GM06990 (cell line): ENCODE results near the gene ILF2.

Experiments
- DNase-seq: peaks from one replicate; pipeline ENCODE4 v3.0.0-alpha.2; 2011; ENCODE audit not compliant: insufficient read length; ENCODE audit errors: extremely low read depth
- H3K27me3 ChIP-seq: replicated peaks from 2 replicates; pipeline ENCODE4 v1.6.0; 2011; ENCODE audit warnings: low read length; ENCODE audit not compliant: control insufficient read depth, insufficient read depth
- H3K36me3 ChIP-seq: 2 replicates; pipeline ENCODE4 v1.5.1; 2011; ENCODE audit warnings: low read length; ENCODE audit not compliant: control insufficient read depth, insufficient read depth
- H3K4me3 ChIP-seq: replicated peaks from 2 replicates; pipeline ENCODE4 v1.5.1; 2011; ENCODE audit warnings: low read depth, mild to moderate bottlenecking, control low read depth, low read length
- CTCF ChIP-seq: IDR thresholded peaks from 2 replicates; pipeline ENCODE4 v1.5.1; 2011; ENCODE audit warnings: low read length, control low read depth, mild to moderate bottlenecking, inconsistent platforms; ENCODE audit not compliant: insufficient read depth, poor library complexity, severe bottlenecking

Gene ILF2

GRCh38 chr1:153667439-153667838 lies 3.4 kb downstream of the ILF2 start:
- TF ChIP-seq CTCF = no peak
- no peak overlapping the region for H3K4me3 ChIP-seq
- no peak for DNase-seq
- H3K27me3 ChIP-seq = no peaks in the 10 kb centered on the region
- H3K36me3 ChIP-seq = peaks cover 23% of the 10 kb centered on the region

GRCh38 chr1:153663211-153663610 lies 7.6 kb downstream of the ILF2 start:
- TF ChIP-seq CTCF = no peak
- no peak for DNase-seq
- no peak overlapping the region for H3K4me3 ChIP-seq
- peaks cover 31% of the 10 kb centered on the region for H3K36me3 ChIP-seq
- no peaks in the 10 kb centered on the region for H3K27me3 ChIP-seq

GRCh38 chr1:153662269-153662668 lies 8.5 kb downstream of the ILF2 start:
- no peak overlapping the region for H3K4me3 ChIP-seq
- no peaks in the 10 kb centered on the region for H3K27me3 ChIP-seq
- DNase-seq = no peak
- TF ChIP-seq CTCF = no peak
- peaks cover 28% of the 10 kb centered on the region for H3K36me3 ChIP-seq

- H3K4me3 ChIP-seq = no peak overlapping the region
- TF ChIP-seq CTCF = no peak
- H3K27me3 ChIP-seq = no peaks in the 10 kb centered on the region
- H3K36me3 ChIP-seq = peaks cover 24% of the 10 kb centered on the region
- DNase-seq = no peak
Measured at GRCh38 chr1:153661111-153661708, 9.6 kb downstream of the ILF2 start.

- no peak for DNase-seq
- Histone ChIP-seq H3K36me3 (peaks cover 18% of the 10 kb centered on the region), H3K4me3 (peak overlapping the region; percentile 85), H3K27me3 (no peaks in the 10 kb centered on the region)
- no peak for TF ChIP-seq CTCF
Measured at GRCh38 chr1:153659656-153660055, 11.1 kb downstream of the ILF2 start.

GRCh38 chr1:153659175-153659534 lies 11.6 kb downstream of the ILF2 start:
- TF ChIP-seq CTCF = no peak
- peak overlapping the region; percentile 85 for H3K4me3 ChIP-seq
- no peak for DNase-seq
- H3K36me3 ChIP-seq = peaks cover 16% of the 10 kb centered on the region
- no peaks in the 10 kb centered on the region for H3K27me3 ChIP-seq
